Fibroblast of pulmonary artery (primary cell): ENCODE results near the gene KIF24.

ENCODE experiments used
- DNase-seq: peaks from one replicate; pipeline ENCODE4 v3.0.0-alpha.2; 2010; ENCODE audit warnings: low read depth
- H3K4me3 ChIP-seq: replicated peaks from 2 replicates; pipeline ENCODE4 v1.5.1; 2011; ENCODE audit warnings: low read depth, mild to moderate bottlenecking, control low read depth, low read length, moderate library complexity
- TF ChIP-seq, protein P1 (sequence below): IDR thresholded peaks from 2 replicates; pipeline ENCODE4 v1.5.1; 2011; ENCODE audit warnings: mild to moderate bottlenecking, control low read depth, low read length, inconsistent platforms; ENCODE audit errors: missing control alignments

The KIF24 gene

DNA sequence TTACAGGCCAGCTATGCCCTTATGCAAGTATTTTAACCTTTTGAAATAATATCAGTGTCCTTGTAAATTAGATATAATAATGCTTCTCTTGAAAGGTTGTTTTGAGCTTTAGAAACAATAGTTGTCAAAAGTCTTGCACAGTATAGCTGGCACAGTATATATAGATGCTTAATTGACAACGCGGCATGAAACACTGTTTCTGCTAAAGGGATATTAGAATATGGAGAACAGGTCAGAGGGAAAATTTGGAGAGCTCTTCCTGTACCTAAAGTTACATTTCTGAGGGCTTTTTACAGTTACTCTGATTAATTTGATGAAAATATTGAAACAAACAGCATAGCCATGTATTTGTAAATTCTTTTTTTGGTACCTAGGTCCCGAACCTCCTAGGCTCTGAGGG is 4.8 kb upstream of the KIF24 start:
- no peak overlapping the region for H3K4me3 ChIP-seq
- TF ChIP-seq, protein P1, sequence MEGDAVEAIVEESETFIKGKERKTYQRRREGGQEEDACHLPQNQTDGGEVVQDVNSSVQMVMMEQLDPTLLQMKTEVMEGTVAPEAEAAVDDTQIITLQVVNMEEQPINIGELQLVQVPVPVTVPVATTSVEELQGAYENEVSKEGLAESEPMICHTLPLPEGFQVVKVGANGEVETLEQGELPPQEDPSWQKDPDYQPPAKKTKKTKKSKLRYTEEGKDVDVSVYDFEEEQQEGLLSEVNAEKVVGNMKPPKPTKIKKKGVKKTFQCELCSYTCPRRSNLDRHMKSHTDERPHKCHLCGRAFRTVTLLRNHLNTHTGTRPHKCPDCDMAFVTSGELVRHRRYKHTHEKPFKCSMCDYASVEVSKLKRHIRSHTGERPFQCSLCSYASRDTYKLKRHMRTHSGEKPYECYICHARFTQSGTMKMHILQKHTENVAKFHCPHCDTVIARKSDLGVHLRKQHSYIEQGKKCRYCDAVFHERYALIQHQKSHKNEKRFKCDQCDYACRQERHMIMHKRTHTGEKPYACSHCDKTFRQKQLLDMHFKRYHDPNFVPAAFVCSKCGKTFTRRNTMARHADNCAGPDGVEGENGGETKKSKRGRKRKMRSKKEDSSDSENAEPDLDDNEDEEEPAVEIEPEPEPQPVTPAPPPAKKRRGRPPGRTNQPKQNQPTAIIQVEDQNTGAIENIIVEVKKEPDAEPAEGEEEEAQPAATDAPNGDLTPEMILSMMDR: no peak
- no peak for DNase-seq

DNA sequence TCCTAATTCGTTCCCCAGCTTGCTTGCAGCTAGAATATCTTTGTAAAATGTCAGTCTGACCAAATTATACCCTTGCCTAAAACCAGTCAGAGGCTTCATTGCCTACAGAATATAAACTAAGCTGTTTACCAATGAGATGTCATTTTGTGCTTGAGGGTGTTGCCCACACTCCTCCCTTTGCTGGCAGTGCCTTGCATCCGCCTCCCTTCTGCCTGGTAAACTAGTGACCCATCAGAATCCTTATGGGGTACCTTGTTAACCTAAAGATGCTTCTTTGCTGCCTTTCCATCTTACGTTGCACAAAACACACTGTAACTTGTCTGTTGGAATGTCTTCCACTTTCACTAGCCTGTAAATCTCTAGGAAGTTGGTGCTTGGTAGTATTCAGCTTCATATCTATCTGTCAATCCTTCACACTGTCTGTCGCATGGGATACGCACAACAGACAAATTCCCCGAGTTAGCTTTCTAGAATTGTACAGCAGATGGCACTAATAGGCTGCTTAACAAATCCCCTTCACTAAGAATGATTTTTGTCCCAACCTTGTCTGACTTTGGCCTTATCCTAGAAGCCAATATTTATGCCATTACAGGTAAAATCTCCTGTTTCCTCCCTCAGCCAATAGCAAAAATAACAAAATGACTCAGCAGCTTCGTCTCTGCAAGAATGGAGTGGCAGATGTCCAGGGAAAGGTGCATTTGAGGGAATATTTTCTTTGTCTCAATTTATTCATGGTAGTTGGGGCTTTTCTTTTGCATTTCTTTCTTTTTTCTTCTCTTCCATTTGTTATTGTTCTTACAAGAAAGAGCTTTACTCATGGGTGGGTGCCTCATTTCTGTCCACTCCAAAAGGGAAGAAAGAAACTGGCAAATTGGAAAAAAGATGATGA is 3.3 kb upstream of the KIF24 start:
- DNase-seq: peak; percentile 78
- no peak overlapping the region for H3K4me3 ChIP-seq
- TF ChIP-seq, protein P1: peak; percentile 68

DNA sequence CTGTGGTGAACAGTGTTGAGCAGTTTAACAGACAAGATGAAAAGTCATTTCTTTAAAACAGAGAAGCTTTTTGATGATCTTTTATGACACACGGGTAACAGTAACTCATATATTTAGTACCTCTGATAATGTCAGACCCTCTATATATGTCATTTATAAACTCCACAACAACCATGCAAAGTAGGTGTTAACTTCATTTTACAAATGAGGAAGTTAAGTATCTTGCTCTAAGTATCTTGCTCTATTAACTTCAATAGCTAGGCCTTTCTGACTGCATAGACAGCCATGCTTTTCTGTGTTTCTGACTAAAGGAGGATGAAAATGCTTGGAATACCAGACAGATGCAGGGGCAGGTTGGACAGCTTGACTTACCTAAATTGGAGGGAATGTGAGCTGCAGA is 2.1 kb upstream of the KIF24 start:
- TF ChIP-seq, protein P1: no peak
- DNase-seq: no peak
- H3K4me3 ChIP-seq: no peak overlapping the region

DNA sequence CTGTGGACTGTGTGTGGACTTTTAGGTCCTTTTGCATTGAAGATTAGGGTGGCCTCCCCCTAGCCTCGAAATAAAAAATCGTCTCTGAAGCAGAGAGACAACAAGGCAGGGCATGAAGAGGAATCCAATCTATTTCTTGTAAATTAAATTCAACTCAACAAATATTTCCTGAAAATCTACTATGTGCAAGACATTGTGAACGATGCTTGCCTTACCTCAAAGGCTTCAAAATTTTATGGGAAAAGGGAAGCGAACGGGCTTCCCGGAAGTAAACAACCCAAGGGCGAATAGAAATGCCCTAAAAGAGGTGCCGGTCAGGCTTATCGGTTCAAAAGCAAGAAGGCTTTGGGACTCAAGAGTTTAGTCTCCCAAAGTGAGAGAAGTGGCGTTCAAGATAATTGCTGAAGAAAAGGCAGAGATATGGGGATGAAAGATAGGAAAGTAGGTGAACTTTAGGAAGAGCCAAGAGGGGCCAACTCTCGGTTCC is 525 bp downstream of the KIF24 start:
- TF ChIP-seq, protein P1: no peak
- peak overlapping the region; percentile 93 for H3K4me3 ChIP-seq
- DNase-seq: peak; percentile 26

DNA sequence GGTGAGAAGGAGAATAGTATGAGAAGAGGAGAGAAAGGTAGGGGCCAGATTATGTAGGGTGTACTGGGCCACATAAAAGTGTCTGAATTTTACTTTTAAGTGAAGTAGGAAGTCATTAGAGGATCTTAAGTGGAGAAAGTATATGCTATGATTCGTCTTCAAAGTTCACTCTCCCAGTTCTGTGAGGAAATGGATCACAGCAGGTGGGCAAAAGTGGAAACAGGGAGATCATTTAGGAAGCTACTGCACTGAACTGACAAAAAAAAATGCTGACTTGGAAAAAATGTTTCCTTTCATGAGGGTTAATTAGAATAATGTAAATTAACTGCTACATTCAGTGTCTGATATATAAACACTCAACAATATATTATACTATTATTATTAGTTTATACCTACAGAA is 2.4 kb downstream of the KIF24 start:
- no peak overlapping the region for H3K4me3 ChIP-seq
- DNase-seq: no peak
- TF ChIP-seq, protein P1: no peak

GRCh38 chr9:34322899-34323591 is 6.0 kb downstream of the KIF24 start:
- DNase-seq: no peak

More at GRCh38 chr9:34322899-34323591, 6.0 kb downstream of the KIF24 start:
- TF ChIP-seq, protein P1: no peak
- H3K4me3 ChIP-seq: no peak overlapping the region
